HG03060 (cell line): ENCODE results near the gene GCAT.

Experiments used
- ATAC-seq: cut with Tn5 transposase; IDR thresholded peaks from one replicate; pipeline ENCODE4 v1.9.1; 2021; ENCODE audit warnings: low read depth, moderate number of reproducible peaks; ENCODE audit not compliant: unreplicated experiment

The GCAT gene

DNA sequence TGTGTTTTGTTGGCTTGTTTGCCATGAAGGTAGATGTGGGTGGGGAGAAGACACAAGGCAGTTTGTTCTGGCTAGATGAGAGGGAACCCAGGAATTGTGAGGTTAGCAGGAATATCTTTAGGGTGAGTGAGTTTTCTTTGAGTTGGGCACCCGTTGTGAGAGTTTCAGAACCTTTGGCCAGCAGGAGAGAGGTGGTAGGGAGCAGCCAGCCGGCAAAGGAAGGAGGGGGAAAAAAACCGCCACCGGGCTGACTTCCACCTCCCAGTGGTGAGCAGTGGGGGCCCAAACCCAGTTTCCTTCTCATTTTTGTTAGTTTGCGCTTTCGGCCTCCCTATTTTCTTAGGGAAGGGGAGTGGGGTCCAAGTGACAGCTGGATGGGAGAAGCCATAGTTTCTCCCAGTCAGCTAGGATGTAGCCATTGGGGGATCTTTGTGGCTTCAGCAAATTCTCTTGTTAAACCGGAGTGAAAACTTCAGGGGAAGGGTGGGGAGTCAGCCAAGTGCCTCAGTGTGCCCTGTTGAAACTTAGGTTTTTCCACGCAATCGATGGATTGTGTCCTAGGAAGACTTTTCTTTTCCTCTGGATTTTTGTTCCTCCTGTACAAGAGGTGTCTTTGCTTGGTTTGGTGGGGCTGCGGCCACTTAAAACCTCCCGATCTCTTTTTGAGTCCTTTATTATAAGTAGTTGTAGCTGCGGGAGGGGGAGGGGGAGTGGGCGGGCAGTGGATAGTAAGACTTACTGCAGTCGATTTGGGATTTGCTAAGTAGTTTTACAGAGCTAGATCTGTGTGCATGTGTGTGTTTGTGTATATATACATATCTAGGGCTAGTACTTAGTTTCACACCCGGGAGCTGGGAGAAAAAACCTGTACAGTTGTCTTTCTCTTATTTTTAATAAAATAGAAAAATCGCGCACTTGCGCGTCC, 1.1 kb upstream of the GCAT start:
- no peak for ATAC-seq

- ATAC-seq, result no peak
These were observed 542 bp downstream of the GCAT start for GRCh38 chr22:37808294-37808657.

DNA sequence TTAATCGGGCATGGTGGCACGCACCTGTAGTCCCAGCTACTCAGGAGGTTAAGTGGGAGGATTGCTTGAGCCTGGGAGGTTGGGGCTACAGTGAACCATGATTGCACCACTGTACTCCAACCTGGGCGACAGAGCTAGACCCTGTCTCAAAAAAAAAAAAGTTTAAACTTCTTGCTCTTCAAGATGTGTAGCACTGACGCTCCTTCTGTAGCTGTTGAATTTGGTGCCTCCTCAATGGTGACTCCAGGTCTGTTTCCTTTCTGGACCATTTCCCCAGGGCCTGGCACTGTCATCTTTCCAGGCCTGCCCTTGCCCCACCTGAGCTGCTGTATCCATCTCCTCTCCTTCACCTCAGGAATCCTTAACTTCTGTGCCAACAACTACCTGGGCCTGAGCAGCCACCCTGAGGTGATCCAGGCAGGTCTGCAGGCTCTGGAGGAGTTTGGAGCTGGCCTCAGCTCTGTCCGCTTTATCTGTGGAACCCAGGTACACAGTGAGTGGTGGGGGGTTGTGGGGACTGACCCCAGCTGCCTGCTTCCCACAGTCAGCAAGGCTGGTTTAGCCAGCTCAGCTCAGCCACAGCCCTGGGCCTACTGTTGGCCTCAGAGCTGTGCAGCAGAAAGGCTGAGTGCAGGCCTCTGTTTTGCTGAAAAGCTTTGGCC, 2.1 kb downstream of the GCAT start:
- no peak for ATAC-seq

DNA sequence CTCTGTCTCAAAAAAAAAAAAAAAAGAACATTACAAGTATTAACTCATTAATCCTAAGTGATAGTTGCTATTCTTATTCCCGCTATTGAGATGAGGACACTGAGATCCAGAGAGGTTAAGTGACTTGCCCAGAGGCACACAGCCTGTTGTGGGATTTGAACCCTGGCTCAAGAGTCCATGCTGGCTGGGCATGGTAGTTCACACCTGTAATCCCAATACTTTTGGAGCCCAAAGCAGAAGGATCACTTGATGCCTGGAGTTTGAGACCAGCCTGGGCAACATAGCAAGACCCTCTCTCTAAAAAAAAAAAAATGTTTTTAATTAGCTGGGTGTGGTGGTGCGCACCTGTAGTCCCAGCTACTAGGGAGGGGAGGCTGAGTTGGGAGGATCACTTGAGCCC, 4.1 kb downstream of the GCAT start:
- no peak for ATAC-seq

DNA sequence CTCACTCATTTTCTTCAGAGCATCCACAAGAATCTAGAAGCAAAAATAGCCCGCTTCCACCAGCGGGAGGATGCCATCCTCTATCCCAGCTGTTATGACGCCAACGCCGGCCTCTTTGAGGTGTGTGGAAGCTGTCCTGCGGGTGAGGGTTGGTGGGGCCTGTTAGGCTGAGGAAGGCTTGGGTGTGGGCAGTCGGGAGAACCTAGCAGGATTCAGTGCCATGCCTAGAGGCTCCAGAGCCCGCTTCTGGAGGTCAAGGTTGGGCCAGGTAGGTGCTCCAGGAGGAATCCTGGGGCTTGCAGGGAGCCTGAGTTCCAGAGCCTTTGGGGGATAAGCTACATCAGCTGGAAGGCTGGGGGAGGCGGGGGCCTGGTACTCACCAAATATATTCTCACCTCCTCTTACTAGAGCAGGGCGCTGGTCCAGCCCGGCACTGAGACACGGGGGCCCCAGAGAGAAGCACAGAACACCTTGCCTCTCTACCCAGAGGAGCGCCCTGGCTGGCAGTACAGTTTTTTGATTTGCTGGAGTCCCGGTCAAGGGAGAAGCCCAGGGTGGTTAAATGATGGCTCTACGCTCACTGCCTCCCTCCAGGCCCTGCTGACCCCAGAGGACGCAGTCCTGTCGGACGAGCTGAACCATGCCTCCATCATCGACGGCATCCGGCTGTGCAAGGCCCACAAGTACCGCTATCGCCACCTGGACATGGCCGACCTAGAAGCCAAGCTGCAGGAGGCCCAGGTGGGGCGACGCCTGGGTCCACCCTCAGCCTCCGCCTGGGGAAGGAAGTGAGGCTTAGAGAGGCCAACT, 5.3 kb downstream of the GCAT start:
- ATAC-seq, result no peak

- no peak for ATAC-seq
These were observed 7.9 kb downstream of the GCAT start for GRCh38 chr22:37815593-37815992.

DNA sequence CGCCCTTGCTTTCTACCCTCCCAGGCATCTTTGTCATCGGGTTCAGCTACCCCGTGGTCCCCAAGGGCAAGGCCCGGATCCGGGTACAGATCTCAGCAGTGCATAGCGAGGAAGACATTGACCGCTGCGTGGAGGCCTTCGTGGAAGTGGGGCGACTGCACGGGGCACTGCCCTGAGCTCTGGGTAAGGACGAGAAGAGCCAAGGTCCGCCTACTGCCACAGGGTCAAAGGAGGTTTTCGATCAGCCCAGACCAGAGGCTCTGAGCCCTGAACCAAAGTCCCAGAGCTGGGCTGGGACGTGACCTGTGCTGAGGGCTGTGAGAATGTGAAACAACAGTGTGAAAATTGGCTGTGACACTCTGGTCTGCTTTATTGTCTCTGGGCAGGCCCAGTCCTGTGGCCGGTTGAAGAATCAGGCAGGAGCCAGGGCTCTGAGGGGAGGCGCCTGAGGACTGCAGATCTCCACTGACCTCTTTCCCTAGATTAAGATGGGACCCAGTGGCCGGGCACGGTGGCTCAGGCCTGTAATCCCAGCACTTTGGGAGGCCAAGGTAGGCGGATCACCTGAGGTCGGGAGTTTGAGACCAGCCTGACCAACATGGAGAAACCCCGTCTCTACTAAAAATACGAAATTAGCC, 8.9 kb downstream of the GCAT start:
- ATAC-seq, result no peak

DNA sequence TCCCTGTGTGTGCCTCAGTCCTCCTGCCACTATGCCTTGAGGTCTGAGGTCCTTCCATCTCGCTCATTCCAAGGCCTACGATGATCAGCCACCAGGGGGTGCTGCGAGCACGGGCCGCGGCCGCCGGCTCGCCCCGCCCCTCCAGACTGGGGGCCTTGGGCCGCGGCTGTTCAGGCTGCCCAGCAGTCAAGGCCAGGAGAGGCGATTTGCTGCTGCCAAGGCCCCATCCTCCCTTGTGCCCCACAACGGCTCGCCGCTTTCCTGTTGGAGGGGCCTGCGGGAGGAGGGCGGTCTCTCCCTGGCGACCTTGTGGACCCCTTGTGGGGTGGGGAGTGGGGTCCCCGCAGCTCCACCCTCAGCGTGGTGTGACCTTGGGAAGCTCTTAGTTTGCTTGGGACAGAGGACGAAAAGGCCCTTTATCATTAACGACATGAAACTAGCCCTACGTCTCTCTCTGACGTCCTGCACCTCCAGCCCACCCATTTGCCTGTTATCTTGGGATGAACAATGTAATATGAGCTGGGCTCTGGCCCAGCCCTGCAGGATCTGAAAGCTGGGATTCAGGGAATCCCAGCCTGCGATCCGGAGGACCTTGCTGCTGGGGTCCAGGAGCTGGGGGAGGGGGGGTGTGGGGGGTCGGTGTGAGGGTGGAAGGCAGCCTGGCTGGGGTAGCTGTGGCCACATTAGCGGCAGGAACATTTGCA, 10.1 kb downstream of the GCAT start:
- ATAC-seq, result no peak

DNA sequence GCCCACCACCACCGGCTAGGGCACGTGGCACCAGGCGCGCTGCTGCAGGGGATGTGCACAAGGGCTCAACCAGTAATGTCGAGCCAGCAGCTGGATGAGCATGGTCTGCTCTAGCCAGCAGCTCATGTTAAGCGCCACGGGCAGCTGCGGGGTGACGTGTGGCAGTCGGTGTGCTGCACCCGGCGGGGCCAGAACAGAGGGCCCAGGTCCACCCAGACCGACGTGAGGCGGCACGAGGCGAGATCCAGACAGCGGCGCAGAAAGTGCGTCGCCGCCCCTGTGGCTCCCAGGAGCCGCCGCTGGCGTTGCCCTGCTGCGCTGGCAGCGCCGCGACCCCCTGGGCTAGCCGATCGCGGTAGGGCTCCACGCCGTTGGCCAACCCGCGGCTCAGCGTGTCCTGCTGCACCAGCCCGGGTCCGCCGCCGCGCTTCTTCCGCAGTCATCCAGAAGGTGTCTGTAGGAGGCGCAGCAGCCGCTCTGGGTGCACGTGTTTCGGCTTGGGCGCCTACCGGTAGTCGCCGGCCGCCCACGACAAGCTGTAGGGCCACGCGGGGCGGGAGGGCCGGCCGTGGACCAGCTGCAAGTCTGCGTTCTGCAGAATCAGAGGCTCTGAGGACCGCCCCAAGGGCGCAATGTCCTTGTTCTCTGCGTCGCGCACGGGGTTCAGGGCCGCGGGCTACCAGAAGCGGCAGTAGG, 10.8 kb downstream of the GCAT start:
- ATAC-seq, result no peak

DNA sequence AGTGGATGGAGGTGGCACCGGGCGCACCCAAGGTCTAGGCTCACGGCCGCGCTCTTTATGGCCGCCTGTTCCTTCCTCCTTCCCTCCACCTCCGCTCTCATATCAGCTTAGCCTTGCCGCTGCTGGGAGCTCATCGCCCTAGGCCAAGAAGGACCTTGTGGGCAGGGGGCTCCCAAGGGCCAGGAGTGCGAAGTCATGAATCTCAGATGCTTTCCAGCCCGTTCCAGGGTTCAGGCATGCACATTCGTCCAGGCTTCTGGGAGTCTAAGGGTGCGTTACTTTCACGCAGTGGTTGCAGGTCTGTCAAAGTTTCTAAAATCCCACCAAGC, 11.3 kb downstream of the GCAT start:
- no peak for ATAC-seq

GRCh38 chr22:37820350-37820749, 12.6 kb downstream of the GCAT start:
- no peak for ATAC-seq

DNA sequence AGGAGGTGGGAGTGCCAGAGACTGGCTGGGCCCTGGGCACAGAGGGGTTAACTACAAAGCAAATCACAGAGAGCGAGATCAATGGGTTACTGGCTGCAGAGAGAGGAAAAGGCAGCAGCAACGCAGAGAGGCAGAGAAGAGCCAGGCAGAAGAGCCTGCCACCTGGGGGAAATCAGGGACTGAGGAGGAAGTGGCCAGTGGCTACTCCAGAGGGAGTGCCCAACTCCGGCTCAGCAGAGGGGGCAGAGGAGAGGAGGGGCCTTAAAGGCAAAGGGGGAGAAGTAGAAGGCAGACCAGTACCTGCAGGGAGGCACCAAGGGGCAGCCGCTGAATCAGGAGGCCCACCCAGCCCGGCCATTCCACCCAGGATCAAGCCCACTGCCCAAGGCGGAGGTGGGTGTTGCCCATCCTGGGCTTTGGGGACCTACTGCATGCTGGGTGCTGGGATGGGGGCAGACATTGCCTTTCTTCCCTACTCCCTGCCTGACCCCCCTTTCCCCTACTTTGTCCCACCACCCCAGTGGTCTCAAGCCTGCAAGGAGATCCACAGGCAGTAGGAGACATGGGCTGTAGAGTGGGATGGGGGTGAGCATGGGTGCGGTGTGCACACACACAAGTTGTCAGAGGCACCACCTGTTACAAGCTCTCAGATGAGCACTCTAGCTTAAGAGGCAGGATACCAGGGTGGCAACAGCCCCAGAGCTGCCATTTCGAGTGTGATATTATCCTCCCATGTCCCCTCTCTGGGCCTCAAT, 14.5 kb downstream of the GCAT start:
- no peak for ATAC-seq

DNA sequence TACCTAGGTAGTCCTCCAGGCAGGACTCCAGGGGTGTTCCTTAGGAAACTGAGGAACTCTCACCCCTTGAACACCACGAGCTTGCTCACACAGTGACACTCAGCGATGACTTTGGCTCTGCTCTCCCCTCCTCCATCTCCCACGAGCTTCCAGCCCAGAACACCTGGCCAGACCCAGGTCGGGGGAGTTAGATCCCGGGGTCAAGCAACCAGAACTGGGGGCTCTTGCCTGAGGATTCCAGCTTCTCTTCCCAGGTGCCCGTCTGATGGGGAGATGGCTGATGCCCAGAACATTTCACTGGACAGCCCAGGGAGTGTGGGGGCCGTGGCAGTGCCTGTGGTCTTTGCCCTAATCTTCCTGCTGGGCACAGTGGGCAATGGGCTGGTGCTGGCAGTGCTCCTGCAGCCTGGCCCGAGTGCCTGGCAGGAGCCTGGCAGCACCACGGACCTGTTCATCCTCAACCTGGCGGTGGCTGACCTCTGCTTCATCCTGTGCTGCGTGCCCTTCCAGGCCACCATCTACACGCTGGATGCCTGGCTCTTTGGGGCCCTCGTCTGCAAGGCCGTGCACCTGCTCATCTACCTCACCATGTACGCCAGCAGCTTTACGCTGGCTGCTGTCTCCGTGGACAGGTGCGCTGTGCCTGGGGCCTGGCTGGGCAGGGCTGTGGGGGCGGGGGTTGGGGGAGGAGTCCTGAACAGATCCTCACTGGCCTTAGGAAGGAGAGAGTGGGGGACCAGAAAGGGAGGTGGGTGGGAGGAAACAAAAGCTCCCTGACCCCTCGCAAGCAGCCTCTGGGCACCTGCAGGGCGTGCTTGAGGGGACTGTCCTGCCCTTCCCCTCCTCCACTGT, 15.6 kb downstream of the GCAT start, which contains the start of gene GALR3:
Gene GALR3 (plus strand): TSS at position 249 of the 852 bp plus-strand sequence. CDS start 25 bp downstream, at position 274.
- no peak for ATAC-seq

DNA sequence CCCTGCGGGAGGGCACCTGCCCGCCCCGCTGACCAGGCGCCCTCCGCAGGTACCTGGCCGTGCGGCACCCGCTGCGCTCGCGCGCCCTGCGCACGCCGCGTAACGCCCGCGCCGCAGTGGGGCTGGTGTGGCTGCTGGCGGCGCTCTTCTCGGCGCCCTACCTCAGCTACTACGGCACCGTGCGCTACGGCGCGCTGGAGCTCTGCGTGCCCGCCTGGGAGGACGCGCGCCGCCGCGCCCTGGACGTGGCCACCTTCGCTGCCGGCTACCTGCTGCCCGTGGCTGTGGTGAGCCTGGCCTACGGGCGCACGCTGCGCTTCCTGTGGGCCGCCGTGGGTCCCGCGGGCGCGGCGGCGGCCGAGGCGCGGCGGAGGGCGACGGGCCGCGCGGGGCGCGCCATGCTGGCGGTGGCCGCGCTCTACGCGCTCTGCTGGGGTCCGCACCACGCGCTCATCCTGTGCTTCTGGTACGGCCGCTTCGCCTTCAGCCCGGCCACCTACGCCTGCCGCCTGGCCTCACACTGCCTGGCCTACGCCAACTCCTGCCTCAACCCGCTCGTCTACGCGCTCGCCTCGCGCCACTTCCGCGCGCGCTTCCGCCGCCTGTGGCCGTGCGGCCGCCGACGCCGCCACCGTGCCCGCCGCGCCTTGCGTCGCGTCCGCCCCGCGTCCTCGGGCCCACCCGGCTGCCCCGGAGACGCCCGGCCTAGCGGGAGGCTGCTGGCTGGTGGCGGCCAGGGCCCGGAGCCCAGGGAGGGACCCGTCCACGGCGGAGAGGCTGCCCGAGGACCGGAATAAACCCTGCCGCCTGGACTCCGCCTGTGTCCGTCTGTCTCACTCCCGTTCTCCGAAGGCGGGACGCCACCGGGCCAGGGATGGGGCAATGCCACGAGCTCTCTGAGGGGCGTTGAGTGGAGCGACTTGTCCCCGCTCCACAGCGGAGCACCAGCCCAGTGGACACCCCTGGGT, 17.2 kb downstream of the GCAT start:
- ATAC-seq, result no peak

- ATAC-seq, result no peak
These were observed 19.3 kb downstream of the GCAT start for GRCh38 chr22:37827056-37827455.

DNA sequence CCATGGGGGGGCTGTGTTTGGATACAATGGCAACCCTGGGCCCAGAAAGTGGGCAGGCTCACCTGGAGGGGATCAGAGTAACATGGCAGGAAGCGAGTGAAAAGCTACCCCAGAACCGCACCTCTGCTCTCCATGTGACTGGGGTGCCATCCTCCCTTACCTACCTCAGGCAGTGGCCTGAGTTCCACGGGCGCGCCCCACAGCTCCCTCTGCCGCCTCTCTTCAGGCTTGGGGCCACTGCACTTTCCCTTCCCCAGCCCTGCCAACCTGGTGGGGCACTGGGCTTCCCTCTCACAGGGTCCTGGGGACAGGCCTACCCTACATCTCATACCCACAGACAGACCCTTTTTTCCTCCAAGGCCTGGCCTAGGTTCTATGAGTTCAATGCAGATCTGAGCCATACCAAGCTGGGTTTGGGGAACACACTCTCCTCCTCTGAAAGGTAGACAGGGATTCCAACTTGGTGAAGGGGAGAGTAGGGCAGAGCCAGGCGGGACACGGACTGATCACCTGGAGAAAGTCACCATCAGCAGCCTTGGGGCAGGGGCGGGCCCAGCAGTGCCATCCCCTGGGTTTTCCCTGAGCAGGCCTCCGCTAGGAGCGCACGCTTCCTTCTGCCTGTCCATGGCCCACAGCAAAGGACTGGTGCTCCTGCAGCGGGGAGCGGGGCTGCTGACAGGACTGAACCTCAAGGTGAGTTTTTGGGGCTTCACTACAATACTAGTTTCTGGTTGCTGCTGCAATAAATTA, 22.5 kb downstream of the GCAT start:
- ATAC-seq, result no peak
